Stimulated activated CD4-positive, alpha-beta T cell treated with anti-CD3 and anti-CD28 coated beads, Interleukin-12 subunit alpha, Interleukin-12 subunit beta, amount 100 ng/mL, for 4 hours (primary cell): Measurements from ENCODE around the gene EEF1AKMT3.
A peak's percentile ranks its signal among the peaks of the same experiment; 100 is the strongest.

Source experiments
- DNase-seq: peaks from one replicate; pipeline ENCODE4 v3.0.0-alpha.2; 2020

Gene EEF1AKMT3

DNA sequence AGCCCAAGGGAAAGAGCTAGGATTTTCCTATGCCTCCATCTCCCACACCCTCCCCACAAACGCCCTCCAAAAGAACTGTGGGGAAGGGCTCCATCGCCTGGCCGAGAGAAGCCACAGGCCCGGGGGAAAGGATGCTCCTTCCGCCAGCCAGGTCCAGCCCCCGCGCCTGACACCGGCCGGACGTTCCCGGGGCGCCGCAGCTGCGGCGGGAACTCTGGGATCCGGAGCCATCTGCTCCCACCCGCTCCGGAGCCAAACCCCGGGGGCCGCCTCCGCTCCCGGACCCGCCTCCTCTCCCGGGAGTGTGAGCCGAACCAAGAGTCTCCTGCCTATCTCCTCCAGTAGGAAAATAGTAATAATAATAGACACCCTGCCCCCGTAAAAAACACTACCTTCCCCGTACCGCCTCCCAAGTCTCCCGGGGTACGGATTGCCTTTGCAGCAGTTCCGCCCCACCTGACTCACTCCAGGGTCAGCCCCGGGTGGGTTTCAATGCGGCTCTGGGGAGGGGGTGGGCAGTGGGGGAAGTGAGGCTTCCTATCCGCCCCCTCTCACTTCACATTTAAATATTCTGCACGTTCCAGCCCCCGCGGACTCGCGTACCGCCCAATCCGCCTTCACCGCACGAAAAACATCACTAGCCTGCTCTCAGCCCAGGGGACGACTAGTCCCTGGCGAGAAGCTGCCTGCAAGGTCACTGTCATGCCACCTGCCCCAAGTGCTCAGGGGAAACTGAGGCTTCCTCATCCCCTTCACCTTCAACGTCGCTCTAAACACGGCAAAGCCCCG lies 36.3 kb upstream of the EEF1AKMT3 start:
- DNase-seq = no peak

DNA sequence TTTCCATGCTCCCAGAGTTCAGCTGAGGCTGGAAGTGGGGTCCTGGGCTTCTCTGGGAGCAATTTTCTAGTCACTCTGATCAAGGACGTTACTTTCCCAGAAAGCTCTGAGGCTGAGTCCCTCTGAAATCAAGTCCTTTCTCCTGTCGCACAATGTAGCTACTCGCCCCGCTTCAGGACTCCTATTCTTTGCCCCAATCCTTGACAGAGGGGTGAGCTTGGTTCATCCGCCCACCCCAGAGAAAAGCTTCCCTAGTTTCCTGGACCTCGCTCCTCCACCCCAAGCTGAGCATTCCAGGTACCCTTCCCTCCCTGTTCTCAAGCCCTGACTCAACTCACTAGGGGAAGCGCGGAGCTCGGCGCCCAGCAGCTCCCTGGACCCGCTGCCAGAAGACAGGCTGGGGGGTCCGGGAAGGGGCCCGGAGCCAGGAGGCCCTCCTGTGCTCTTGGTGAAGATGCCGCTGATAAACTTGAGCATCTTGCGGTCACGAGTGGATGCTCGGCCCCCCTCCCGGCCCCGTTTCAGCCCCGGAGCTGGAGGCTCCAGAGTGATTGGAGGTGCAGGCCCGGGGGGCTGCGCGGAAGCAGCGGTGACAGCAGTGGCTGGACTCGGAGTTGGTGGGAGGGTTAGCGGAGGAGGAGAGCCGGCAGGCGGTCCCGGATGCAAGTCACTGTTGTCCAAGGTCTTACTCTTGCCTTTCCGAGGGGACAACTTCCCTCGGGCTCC lies 35.5 kb upstream of the EEF1AKMT3 start:
- no peak for DNase-seq

DNA sequence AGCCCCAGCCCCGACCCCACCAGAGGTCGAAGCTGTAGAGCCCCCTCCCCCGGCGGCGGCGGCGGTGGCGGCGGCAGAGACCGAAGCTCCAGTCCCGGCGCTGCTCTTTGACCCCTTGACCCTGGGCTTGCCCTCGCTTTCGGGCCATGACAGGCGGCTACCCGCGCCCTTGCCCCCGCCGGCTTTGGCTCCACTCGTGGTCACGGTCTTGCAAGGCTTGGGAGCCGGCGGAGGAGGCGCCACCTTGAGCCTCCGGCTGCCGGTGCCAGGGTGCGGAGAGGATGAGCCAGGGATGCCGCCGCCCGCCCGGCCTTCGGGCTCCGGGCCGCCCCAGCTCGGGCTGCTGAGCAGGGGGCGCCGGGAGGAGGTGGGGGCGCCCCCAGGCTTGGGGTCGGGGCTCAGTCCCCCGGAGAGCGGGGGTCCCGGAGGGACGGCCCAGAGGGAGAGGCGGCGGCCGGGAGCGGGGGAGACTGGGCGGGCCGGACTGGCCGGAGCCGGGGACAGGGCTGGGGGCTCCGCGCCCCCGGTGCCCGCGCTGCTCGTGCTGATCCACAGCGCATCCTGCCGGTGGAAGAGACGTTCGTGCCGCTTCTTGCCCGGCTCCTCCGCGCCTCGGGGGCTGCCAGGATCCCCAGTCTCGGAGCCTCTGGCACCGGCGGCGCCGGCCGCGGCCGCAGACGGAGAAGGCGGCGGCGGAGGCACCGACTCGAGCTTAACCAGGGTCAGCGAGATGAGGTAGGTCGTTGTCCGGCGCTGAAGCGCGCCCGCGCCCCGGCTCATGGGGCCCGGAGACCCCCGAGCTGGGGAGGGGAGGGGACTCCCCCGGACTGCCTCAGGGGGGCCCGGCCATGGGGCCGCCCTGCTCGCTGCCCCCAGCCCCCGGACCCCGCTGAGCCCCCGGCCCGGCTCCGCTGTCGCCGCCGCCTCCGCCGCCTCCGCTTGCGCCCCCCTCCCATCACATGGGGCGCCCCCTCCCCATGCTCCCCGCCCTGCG lies 34.6 kb upstream of the EEF1AKMT3 start:
- no peak for DNase-seq

DNA sequence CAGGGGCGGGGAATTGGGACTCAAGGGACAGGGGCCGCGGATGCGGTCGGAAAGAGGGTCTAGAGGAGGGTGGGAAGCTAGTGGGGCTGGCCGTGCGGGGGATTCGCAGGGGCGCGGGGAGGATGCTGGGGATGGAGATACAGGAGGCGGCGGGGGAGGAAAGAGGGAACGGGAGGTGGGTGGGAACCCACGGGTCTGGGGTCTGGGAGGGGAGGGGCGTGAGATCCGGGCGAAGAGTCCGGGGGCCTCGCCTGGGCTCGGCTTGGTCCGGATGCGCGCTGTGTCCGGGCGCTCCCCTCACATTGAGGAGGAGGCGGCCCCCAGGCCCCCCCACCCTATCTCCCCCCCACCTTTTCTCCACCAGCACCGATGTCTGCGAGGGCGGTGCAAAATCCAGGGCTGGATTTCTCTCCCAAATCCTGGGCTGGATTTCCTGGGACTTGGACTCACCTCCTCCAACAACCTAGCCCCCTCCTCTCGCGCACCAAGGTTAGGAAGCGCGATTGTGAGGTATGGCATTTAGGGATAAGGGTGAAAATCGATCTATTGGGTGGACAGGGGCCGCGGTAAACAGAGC lies 33.7 kb upstream of the EEF1AKMT3 start, which contains the start of gene AGAP2:
AGAP2 (minus strand) TSS at position 82 of the 577 bp plus-strand sequence. CDS start 496 bp downstream, outside the sequence.
- no peak for DNase-seq

DNA sequence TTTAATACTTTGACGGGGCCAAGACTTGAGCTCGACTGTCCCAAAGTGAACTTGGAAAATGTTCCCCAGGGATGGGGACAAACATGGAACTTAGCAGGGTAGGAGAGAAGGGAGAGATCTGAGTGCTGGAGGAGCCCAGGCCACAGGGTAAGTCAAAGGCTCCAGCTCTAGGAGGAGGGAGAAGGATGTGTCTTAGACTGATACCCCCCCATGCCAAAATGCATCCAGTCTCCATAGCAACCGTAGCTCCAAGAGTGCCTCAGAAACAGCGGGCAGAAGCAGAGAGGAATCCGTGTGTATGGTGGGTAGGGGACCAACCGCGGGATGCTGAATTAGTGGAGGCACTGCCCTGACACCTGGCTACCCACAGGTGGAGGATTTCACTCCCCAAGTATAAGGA lies 33.0 kb upstream of the EEF1AKMT3 start:
- DNase-seq = no peak

DNA sequence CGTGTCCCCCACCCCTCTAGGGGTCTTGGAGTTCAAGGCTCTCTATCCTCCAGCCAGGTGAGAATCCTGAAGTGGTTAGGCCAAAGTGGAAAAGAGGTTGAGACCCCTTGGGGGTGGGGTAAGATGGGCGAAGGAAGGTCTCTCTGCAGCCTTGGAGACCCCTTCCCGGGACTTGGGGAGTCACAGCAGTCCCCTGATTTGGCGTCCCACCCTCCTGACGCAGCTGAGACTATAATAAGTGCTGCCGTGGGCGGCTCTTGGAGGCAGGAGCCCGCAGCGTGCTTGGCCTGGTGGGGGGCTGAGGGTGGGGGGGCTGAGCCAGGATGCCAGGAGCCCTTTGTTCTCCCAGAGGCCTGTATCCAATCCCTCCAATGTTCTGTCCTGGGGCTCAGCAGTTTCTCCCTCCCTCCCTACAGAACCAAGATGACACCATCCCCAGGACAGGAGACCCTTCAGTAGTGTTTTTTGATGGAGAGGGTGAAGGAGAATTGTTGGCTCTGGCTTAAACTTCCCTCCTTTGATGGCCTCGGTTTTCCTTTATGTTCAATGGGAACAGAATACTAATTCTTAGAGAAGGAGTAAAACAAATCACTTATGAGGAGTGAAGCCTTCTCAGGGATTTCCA lies 32.4 kb upstream of the EEF1AKMT3 start:
- DNase-seq = no peak

DNA sequence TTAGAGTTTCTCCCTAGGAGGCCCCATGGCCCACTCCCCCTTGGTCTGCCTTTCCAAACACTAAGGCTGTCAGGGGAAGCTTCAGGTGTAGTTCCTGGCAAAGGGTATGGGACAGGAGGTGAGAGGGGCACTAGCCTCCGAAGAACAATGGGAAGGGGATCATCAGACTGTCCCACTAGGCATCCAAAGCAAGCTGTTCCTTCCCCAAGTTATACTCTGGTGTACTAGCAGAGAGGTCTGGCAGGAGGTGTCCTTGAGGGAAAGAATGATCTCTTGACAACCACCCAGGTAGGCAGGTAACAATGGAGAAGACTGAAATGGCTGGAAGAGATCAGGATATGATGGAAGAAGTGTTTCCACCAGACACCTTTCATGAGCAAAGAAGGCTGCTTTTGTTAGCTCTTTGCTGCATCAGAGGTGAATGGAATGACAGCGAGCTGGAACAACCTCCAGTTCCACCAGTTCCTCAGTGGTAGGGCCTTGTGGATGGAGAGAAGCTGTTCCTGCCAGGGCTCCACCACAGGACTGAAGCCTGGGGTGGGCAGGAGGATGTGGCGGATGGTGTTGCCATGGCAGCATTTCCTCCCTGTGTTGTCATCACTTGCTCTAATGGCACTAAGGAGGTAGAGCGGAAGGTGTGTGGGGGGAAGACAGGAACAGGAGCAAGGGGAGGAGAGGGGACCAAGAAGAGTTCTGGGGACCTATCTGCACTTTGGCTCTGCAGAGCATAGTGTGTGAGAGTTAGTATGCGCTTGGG lies 31.6 kb upstream of the EEF1AKMT3 start:
- DNase-seq = peak; percentile 55

DNA sequence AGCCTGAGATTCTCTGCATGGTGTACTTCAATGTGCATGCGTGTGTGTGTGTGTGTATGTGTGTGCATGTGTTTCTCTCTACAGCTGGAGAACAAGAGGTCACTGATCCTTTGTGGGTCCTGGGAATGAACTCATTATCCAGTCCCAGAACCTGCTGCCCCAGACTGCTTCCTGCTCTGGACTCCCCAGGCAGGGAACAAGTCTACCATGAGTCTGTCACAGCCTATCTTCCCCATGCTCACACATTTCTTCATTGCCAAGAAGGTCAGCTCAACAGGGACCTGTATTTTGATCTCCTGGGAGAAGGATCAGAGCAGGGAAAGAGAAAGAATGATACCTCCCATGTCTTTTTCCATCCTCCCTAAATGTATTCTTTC lies 31.0 kb upstream of the EEF1AKMT3 start:
- no peak for DNase-seq

DNA sequence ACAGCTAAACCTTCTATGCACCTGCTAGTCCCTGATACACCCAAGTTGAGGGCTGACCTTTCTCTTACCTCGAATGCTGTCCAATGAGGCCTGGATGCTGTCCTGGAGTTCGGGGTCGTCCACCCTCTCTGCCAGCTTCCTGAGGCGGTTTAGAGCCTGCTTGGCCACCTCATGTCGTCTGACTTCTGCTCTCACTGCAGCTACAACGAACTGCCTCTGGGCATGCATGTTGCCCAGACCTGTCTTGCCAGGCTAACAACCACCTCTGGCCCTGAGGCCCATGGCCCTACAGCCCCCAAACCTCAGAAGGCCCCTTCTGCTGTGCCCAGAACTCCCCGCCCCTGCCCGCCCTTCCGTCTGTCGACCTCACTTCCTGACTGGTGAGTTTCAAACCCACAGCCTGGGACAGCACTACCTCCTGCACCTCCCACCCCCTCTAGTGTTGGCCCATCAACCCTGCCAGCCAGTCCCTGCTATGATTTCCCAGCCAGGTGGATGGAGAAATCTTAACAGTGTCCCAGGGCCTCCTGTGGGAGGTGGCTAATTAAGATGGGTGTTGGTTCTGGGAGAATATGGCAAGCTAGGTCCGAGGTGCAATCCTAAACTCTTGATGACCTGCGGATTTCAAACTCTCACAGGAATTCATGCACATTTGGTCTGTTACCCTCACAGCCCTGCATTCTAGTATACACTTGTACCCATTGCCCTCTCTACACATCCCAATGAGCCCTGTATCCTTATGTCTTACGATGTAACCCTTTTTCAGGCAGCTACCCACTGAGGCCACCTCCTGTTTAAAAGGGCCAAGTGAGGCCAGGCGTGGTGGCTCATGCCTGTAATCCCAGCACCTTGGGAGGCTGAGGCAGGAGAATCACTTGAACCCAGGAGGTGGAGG lies 30.3 kb upstream of the EEF1AKMT3 start:
- peak; percentile 70 for DNase-seq

DNA sequence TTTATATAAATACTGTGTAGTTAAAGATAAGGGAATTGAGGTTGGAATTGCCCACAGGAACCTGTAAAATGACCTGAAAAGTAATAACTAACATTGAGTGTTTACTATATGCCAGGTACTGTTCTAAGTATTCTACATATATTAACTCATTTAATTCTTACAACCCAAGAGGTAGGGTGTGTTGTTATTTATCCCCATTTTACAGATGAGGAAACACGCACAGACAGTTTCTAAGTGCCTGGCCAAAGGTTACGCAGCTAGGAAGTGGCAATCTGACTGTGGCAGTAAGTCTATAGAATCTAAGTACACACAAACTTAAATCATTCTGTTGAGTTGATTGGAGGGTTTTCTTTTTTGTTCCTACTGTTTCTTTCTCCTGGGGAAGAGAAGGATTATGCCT lies 28.6 kb upstream of the EEF1AKMT3 start:
- DNase-seq = no peak

DNA sequence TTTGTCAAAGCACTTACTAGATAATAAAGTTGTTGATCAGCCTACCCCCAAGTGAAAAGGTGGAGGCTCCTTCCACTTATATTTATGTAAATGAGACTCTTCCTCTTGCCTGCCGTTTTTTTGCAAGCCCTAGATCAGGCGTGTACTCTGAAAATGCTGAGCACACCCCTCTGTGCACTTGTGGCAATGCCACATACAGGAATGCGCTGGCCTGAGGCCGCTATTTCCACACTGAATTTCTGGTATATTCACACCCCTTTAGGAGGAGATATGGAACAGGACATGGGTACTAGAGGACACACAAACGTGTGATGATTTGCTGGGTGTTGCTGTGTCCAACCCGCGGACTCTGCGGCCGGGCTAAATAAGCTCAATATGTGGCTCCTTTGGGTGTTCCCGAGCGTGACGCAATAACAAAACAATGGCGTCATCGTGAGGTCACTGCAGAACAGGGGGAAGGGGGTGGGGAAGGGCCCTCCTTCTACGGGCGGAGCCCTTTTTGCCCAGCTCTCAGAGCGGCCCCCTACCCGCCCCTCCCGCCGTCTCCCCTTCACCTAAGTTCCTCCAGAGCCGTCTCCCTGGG lies 28.1 kb upstream of the EEF1AKMT3 start:
- DNase-seq = peak; percentile 70

DNA sequence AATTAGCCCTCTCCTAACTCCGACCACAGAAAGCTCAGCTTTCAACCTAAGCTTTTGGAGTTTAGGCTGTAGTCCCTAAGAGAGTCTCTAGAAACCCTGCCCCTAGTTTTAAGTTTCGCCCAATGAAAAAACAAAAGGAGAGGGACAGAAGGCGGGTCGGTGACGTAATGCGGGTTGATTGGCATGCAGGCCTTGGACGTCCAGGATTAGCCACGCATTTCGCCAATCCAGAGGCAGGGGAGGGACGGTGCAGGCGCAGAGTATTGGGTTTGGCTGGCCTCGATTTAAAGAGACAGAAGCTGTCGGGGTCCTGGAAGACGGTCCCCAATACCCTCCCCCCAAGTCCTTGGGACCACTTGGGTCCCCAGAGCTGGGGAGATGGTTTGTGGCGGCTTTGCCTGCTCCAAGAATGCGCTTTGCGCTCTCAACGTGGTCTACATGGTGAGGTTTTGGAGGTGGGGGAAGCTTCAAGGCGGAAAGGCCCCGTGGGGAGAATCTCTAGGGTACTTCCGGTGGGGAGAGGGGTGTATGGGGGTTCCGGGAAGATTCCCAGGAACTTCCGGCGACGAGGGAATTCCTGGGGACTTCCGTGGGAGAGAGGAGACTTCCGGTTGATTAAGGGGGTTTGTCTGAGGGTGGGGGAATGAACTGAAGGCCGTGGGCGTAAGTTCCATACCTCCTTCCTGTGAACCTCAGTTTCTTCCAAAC lies 27.5 kb upstream of the EEF1AKMT3 start, which contains the start of gene TSPAN31:
TSPAN31 (plus strand) TSS at position 263 of the 708 bp plus-strand sequence; CDS start at position 379, 116 bp downstream.
- DNase-seq = peak; percentile 91

DNA sequence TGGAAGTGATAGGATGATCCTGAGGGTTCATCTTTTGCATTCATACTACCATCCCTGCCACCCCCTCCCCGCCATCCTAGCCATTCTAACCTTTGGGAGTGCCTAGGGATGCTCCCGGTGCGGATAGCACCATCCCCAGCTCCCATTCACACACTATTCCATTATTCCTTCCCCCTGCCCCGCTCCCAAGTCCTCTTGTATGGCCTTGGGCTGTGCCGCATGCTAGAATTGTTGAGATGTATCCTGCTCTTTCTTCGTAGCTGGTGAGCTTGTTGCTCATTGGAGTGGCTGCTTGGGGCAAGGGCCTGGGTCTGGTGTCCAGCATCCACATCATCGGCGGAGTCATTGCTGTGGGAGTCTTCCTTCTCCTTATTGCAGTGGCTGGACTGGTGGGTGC lies 26.9 kb upstream of the EEF1AKMT3 start:
- DNase-seq = no peak

DNA sequence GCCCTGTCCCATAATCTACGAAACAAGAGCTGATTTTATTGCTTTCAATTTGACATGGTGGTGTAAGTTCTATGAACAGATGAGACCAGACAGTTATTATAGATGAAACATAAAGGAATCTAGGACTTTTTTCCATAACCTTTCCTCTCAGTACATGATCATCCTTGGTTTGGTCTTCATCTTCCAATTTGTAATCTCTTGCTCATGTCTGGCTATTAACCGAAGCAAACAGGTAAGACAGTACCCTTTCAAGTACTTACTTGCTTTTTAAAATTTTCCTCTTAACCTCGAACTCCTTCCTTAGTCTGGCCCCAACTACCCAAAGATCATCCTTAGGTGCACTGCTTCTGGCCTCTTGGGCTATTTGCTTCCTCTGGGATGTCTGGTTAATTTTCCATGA lies 26.4 kb upstream of the EEF1AKMT3 start:
- DNase-seq = no peak

DNA sequence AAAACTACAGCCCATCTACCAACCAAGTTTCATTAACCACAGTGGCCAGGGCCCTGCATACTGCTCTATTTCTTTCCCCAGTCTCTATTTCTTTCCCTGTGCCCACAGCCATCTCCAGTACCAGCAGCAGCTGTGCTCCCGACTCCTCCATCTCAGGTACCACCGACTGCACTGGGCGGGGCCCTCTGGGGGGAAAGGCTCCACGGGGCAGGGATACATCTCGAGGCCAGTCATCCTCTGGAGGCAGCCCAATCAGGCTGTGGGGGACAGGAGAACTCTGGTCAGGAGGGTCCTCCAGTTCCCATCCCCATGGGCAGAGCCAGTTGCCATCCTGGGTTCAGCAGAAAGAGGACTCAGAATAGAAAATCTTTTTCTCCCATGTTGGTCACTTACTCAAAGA lies 23.4 kb upstream of the EEF1AKMT3 start:
- no peak for DNase-seq

DNA sequence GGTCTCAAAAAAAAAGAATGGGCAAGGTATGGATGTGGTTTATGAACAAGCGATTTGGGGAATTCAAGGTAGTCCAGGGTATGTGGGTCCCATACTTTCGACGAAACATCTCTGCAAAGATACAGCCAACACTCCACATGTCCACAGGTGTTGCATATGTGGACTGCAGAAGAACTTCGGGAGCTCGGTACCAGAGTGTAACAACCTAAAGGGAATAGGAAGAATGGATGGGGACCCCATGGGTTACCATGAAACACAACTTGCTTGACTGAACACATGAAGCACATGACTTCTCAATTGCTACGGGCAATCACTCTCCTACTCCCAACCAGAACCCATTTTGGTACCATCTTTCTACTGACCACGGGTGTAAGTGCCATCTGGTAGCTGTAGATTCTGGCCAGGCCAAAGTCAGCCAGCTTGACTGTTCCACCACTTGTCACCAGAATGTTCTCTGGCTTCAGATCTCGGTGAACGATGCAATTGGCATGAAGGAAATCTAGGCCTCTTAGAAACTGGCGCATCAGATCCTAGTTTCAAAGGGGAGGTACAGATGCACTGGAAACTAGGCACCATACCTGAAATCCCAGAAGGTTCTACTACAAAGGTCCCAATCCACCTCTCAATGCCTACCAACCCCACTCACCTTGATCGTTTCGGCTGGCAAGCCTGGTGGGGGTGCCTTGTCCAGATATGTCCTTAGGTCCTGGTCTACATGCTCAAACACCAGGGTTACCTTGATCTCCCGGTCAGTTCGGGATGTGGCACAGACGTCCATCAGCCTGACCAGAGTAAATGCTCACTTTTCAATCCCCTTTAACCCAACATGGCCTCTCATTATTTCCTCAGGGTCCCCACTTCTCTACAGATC lies 21.6 kb upstream of the EEF1AKMT3 start:
- DNase-seq = no peak

DNA sequence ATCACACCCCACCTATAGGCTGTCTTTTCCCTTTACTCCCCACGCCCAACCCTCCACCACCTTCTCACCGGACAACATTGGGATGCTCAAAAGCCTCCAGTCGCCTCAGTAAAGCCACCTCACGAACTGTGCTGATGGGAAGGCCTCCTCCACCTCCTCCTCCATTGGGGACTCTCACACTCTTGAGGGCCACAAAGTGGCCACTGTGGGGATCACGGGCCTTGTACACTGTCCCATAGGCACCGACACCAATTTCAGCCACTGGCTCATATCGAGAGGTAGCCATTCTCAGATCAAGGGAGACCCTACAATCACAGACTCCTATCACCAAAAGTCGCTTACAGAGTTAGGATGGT lies 21.0 kb upstream of the EEF1AKMT3 start:
- DNase-seq = no peak
